Effector memory CD4-positive, alpha-beta T cell (primary cell): ENCODE measurements around the gene FMO4.
A peak's percentile ranks its signal among the peaks of the same experiment; 100 is the strongest.
"Not testable (repeated sequence)": the region's sequence is repeated elsewhere in the genome, so short reads cannot be mapped to it uniquely, and the experiment has no call there.

Experiments used
- DNase-seq, 3 donors: peaks; one replicate each; pipeline ENCODE4 v3.0.0-alpha.2; 2020
- H3K27ac ChIP-seq: 2 replicates; pipeline ENCODE4 v1.7.0; 2013; ENCODE audit warnings: mild to moderate bottlenecking, low read length, moderate library complexity; ENCODE audit not compliant: insufficient read depth, poor library complexity, severe bottlenecking
- H3K27me3 ChIP-seq: replicated peaks from 2 replicates; pipeline ENCODE4 v1.7.0; 2013; ENCODE audit warnings: mild to moderate bottlenecking, low read length; ENCODE audit not compliant: insufficient read depth, control insufficient read depth, poor library complexity, severe bottlenecking
- H3K36me3 ChIP-seq: 2 replicates; pipeline ENCODE4 v1.7.0; 2013; ENCODE audit warnings: mild to moderate bottlenecking, low read length, moderate library complexity; ENCODE audit not compliant: control insufficient read depth, insufficient read depth
- H3K4me1 ChIP-seq: 2 replicates; pipeline ENCODE4 v1.7.0; 2013; ENCODE audit warnings: low read length, mild to moderate bottlenecking; ENCODE audit not compliant: control insufficient read depth, insufficient read depth, poor library complexity, severe bottlenecking
- H3K4me3 ChIP-seq: 2 replicates; pipeline ENCODE4 v1.7.0; 2013; ENCODE audit warnings: low read length, low read depth, mild to moderate bottlenecking; ENCODE audit not compliant: insufficient read depth, poor library complexity, severe bottlenecking
- H3K9me3 ChIP-seq: 2 replicates; pipeline ENCODE4 v1.7.0; 2013; ENCODE audit warnings: mild to moderate bottlenecking, low read length, moderate library complexity; ENCODE audit not compliant: control insufficient read depth

FMO4 gene

DNA sequence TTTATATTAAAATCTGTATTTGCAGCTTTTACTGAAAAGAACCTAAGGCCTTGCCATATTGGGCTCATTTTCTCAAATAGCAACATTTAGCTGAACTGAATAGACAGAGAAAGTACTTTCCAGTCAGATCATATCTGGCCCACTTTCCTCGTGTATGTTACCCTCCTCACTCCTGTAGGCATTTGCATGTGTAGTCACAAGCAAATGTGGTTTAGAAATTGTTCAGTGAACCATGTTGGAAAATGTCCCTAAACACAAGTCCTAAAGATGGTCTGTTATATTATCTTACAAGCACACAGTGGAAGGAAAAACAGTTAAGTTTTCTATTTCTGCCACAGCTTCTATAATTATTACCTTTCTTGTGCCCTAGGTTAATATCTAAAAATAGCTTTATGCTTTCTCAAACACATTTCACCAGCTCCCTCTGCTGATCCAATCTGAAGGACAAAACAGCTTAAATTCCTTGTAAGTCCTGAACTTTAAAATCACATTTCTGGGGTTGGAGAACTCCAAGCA lies 606 bp upstream of the FMO4 start:
- Histone ChIP-seq H3K27ac (peak overlapping the region; percentile 2), H3K36me3 (no peaks in the 10 kb centered on the region), H3K4me3 (no peak overlapping the region), H3K4me1 (no peaks in the 10 kb centered on the region), H3K9me3 (no peaks in the 10 kb centered on the region), H3K27me3 (no peaks in the 10 kb centered on the region)
- DNase-seq = no peak

DNA sequence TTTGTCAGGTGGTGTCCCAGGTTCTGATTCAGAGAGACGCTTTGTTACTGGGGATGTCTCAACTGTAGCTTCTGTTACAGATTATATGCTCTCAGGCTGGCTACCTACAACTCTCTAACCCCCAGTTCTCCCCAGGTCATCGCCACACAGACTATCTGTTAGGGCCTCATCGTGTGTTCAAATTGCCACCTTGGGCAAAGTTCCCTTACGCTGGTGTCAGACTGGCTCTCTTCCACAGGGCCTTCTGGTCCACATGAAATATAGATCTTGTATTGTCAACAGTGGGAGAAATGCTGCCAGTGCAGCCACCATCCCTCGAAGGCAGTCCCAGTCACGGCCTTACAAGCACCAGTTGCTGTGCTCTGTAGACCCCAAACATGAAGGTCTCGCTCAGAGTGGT lies 15.3 kb downstream of the FMO4 start:
- Histone ChIP-seq H3K27ac (no peak overlapping the region), H3K36me3 (no peaks in the 10 kb centered on the region), H3K4me3 (no peak overlapping the region), H3K27me3 (no peaks in the 10 kb centered on the region), H3K4me1 (no peaks in the 10 kb centered on the region), H3K9me3 (no peaks in the 10 kb centered on the region)
- no peak for DNase-seq

DNA sequence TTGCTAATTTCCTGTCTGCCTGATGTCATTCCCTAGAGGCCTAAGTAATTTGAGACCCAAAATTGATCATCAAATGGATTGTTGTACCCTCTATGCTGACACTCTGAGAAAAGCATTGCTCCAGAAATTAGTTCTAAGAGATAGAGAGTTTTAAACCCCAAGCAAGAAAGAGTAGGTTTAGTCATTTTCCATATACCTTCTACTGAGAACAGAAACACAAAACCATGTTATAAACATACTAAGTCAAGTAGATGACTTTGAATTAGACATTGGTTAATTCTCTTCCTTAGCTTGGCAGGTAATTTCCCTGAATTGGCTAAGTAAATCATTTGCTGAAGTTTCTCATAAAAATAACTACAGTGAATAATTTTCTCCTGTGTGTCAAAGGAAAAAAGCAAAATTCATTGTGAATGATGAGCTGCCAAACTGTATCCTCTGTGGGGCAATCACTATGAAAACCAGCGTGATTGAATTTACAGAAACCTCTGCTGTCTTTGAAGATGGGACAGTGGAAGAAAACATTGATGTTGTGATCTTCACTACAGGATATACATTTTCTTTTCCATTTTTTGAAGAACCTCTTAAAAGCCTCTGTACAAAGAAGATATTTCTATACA lies 20.1 kb downstream of the FMO4 start:
- Histone ChIP-seq H3K27ac (no peak overlapping the region), H3K27me3 (no peaks in the 10 kb centered on the region), H3K4me1 (no peaks in the 10 kb centered on the region), H3K9me3 (no peaks in the 10 kb centered on the region), H3K36me3 (no peaks in the 10 kb centered on the region), H3K4me3 (no peak overlapping the region)
- no peak for DNase-seq

- Histone ChIP-seq H3K9me3 (no peaks in the 10 kb centered on the region), H3K4me3 (no peak overlapping the region), H3K36me3 (no peaks in the 10 kb centered on the region), H3K27ac (no peak overlapping the region), H3K27me3 (no peaks in the 10 kb centered on the region), H3K4me1 (no peaks in the 10 kb centered on the region)
- DNase-seq = no peak
These were observed 22.0 kb downstream of the FMO4 start for GRCh38 chr1:171335964-171336363.

GRCh38 chr1:171339345-171339744 lies 25.4 kb downstream of the FMO4 start:
- not testable (repeated sequence) for H3K4me3 ChIP-seq, DNase-seq, H3K36me3 ChIP-seq, H3K27me3 ChIP-seq, H3K9me3 ChIP-seq, H3K27ac ChIP-seq, H3K4me1 ChIP-seq

DNA sequence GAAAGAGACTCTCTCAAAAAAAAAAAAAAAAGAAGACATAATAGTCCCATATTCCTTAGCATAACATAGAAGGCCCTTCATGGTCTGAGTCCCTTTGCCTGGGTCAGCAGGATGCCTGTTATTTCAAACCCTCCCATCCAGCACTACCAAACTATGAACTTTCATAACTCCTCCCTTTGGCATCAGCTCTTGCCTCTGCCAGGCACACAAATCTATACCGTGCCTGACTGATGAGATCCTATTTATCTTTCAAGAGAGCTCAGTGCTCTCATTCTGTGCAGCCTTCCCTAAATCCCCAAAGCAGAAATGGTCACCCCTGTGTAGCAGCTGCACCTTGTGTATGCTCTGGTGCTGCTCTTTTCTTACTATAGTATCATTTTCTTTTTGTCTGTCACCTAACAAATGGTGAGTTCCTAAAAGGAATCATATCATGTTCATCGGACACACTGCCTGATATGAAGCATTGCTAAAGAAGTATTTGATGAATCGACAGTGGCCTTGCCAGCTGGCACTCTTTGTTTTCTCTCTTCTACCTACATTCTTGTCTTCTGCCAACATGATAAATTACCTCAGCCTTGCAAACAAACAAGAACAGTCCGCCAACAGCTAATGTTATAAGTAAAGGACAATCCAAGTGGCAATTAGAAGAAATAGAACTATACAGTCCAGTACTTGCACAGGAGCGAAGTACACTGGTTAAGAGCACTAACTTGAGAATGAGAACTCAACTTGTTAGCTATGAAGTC lies 29.9 kb downstream of the FMO4 start:
- Histone ChIP-seq H3K36me3 (no peaks in the 10 kb centered on the region), H3K27me3 (no peaks in the 10 kb centered on the region), H3K4me3 (no peak overlapping the region), H3K9me3 (no peaks in the 10 kb centered on the region), H3K4me1 (no peaks in the 10 kb centered on the region), H3K27ac (no peak overlapping the region)
- DNase-seq = no peak

GRCh38 chr1:171344473-171344820 lies 30.5 kb downstream of the FMO4 start:
- no peaks in the 10 kb centered on the region for H3K27me3 ChIP-seq
- H3K36me3 ChIP-seq = no peaks in the 10 kb centered on the region
- H3K4me1 ChIP-seq = no peaks in the 10 kb centered on the region
- no peak overlapping the region for H3K4me3 ChIP-seq
- H3K9me3 ChIP-seq = no peaks in the 10 kb centered on the region
- no peak overlapping the region for H3K27ac ChIP-seq
- no peak for DNase-seq

- no peaks in the 10 kb centered on the region for H3K9me3 ChIP-seq
- no peak for DNase-seq
- no peaks in the 10 kb centered on the region for H3K4me1 ChIP-seq
- H3K36me3 ChIP-seq = no peaks in the 10 kb centered on the region
- H3K4me3 ChIP-seq = no peak overlapping the region
- no peak overlapping the region for H3K27ac ChIP-seq
- no peaks in the 10 kb centered on the region for H3K27me3 ChIP-seq
These were observed 31.6 kb downstream of the FMO4 start for GRCh38 chr1:171345536-171345935.

GRCh38 chr1:171346881-171347280 lies 32.9 kb downstream of the FMO4 start:
- Histone ChIP-seq H3K27me3 (no peaks in the 10 kb centered on the region), H3K4me1 (no peaks in the 10 kb centered on the region), H3K36me3 (no peaks in the 10 kb centered on the region), H3K27ac (no peak overlapping the region), H3K9me3 (no peaks in the 10 kb centered on the region), H3K4me3 (no peak overlapping the region)
- no peak for DNase-seq

GRCh38 chr1:171350594-171350993 lies 36.6 kb downstream of the FMO4 start:
- Histone ChIP-seq H3K4me1 (no peaks in the 10 kb centered on the region), H3K27me3 (no peaks in the 10 kb centered on the region), H3K36me3 (no peaks in the 10 kb centered on the region), H3K27ac (no peak overlapping the region), H3K4me3 (no peak overlapping the region), H3K9me3 (no peaks in the 10 kb centered on the region)
- DNase-seq = no peak
